CD4-positive, alpha-beta T cell (primary cell): ENCODE results near the gene TRAF5. TPM values are rescaled to one million over a fixed set of nuclear protein-coding genes. Genes with fewer than 3 reads are reported as not detected.

ENCODE experiments used
- ATAC-seq: fragments of 200-7000 bp; cut with Tn5 transposase; one replicate; pipeline ENCODE4 v1.10.0; 2022; ENCODE audit warnings: mild to moderate bottlenecking; ENCODE audit not compliant: poor library complexity
- CTCF ChIA-PET: fragments of 350-600 bp; sonication (Branson Sonifier 250); formaldehyde crosslinking; loops from one replicate; lab custom pipeline; 2021; ENCODE audit warnings: antibody characterized with exemption, inconsistent platforms; lab: Charles Lee
- POLR2A ChIA-PET: fragments of 350-600 bp; sonication (Branson Sonifier 250); formaldehyde crosslinking; loops from one replicate; lab custom pipeline; 2021; ENCODE audit warnings: antibody characterized with exemption, inconsistent platforms; lab: Charles Lee
- DNase-seq, 14 experiments: peaks; one replicate each; pipeline ENCODE4 v3.0.0-alpha.2; 2013 to 2020; ENCODE audit warnings: mixed read lengths in 2 of 14
- H3K27ac ChIP-seq, 2 donors: one replicate each; pipeline versions ENCODE4 v1.5.1 to v1.7.0; 2013; ENCODE audit warnings: low read length in 2 of 2, low read depth in 1 of 2, mild to moderate bottlenecking in 1 of 2
- H3K27me3 ChIP-seq, 2 experiments: 1 replicate in 1 of 2; 2 replicates in 1 of 2; pipeline versions ENCODE4 v1.6.1 to v1.7.0; 2013; ENCODE audit warnings: low read length in 2 of 2, control low read depth in 1 of 2, mild to moderate bottlenecking in 1 of 2, moderate library complexity in 1 of 2; ENCODE audit not compliant: insufficient read depth in 2 of 2, control insufficient read depth in 1 of 2
- H3K36me3 ChIP-seq: one replicate; pipeline ENCODE4 v1.6.1; 2013; ENCODE audit warnings: low read length, control low read depth; ENCODE audit not compliant: insufficient read depth
- H3K4me1 ChIP-seq: one replicate; pipeline ENCODE4 v1.6.1; 2013; ENCODE audit warnings: low read length, control low read depth; ENCODE audit not compliant: insufficient read depth
- H3K4me3 ChIP-seq: one replicate; pipeline ENCODE4 v1.5.1; 2013; ENCODE audit warnings: mild to moderate bottlenecking, low read length, moderate library complexity
- H3K9me3 ChIP-seq, 2 experiments: 1 replicate in 1 of 2; 2 replicates in 1 of 2; pipeline versions ENCODE4 v1.6.1 to v1.7.0; 2013; ENCODE audit warnings: low read length in 2 of 2, mild to moderate bottlenecking in 2 of 2, control low read depth in 1 of 2, moderate library complexity in 1 of 2; ENCODE audit not compliant: control insufficient read depth in 1 of 2, insufficient read depth in 1 of 2
- H3K27ac Mint-ChIP-seq: one replicate; pipeline ENCODE4 v1.8.0; 2020; ENCODE audit warnings: mixed read lengths
- H3K27me3 Mint-ChIP-seq: one replicate; pipeline ENCODE4 v1.8.0; 2021; ENCODE audit warnings: mixed read lengths
- H3K36me3 Mint-ChIP-seq: one replicate; pipeline ENCODE4 v1.8.0; 2021; ENCODE audit warnings: low read depth, mixed read lengths
- H3K4me1 Mint-ChIP-seq: one replicate; pipeline ENCODE4 v1.8.0; 2021; ENCODE audit warnings: low read depth, mixed read lengths
- H3K4me3 Mint-ChIP-seq: one replicate; pipeline ENCODE4 v1.8.0; 2020; ENCODE audit warnings: mild to moderate bottlenecking, mixed read lengths
- H3K9me3 Mint-ChIP-seq: one replicate; pipeline ENCODE4 v1.8.0; 2020; ENCODE audit warnings: mixed read lengths
- intact Hi-C, 2 experiments: fragments of 100-400 bp; cut with DNase I in 1 of 2; cut with micrococcal nuclease in 1 of 2; formaldehyde crosslinking; loops; one replicate each; pipeline versions ENCODE4 v1.15.1 to v1.9.0; 2023 to 2025; cut with DNase I, micrococcal nuclease
- total RNA-seq, 174 experiments: library from RNA in 2 of 174; stranded (reverse) in 2 of 174; gene quantifications; one replicate each; pipeline ENCODE4 v1.2.3 and lab custom pipeline; 2021 to 2026
- TF ChIP-seq, protein P1 (sequence below): fragments of 200-600 bp; IDR thresholded peaks from one replicate; pipeline ENCODE4 v1.8.0; 2022; ENCODE audit warnings: antibody characterized with exemption, mild to moderate bottlenecking

The TRAF5 gene
- total RNA-seq, 2 experiments from 2014 or later: 21.9 to 23.2 TPM

DNA sequence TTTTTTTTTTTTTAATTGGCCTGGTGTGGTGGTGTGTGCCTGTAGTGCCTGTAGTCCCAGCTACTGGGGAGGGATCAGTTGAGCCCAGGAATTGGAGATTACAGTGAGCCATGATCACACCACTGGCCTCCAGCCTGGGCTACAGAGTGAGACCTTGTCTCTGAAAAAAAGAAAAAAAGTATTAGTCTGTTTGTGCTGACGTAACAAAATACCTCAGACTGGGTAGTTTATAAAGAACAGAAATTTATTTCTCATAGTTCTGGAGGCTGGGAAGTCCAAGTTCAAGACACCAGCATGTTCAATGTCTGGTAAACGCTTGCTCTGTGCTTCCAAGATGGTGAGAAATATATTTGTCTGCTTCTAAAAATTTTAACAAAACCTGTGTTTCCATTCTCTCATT is 25.8 kb downstream of the TRAF5 start:
- Mint-ChIP-seq H3K4me3 (peak overlapping the region; percentile 86), H3K36me3 (peaks cover 51% of the 10 kb centered on the region), H3K4me1 (peaks cover 76% of the 10 kb centered on the region), H3K9me3 (no peaks in the 10 kb centered on the region), H3K27me3 (no peaks in the 10 kb centered on the region), H3K27ac (peak overlapping the region; percentile 87)
- Histone ChIP-seq H3K9me3 (no peaks in the 10 kb centered on the region), H3K4me3 (peak overlapping the region; percentile 28), H3K27me3 (no peaks in the 10 kb centered on the region), H3K27ac (peak overlapping the region; percentile 15 to 23), H3K4me1 (peaks cover 57% of the 10 kb centered on the region), H3K36me3 (peaks cover 22% of the 10 kb centered on the region)
- intact Hi-C loops: no loop called here
- ATAC-seq: no peak
- TF ChIP-seq, protein P1, sequence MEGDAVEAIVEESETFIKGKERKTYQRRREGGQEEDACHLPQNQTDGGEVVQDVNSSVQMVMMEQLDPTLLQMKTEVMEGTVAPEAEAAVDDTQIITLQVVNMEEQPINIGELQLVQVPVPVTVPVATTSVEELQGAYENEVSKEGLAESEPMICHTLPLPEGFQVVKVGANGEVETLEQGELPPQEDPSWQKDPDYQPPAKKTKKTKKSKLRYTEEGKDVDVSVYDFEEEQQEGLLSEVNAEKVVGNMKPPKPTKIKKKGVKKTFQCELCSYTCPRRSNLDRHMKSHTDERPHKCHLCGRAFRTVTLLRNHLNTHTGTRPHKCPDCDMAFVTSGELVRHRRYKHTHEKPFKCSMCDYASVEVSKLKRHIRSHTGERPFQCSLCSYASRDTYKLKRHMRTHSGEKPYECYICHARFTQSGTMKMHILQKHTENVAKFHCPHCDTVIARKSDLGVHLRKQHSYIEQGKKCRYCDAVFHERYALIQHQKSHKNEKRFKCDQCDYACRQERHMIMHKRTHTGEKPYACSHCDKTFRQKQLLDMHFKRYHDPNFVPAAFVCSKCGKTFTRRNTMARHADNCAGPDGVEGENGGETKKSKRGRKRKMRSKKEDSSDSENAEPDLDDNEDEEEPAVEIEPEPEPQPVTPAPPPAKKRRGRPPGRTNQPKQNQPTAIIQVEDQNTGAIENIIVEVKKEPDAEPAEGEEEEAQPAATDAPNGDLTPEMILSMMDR: no peak
- no peak for DNase-seq
- POLR2A ChIA-PET: interaction anchor here (1.3 kb wide), 1 partner anchor 82 kb away, joined by 3 read pairs; no protein-coding TSS in a partner anchor
- CTCF ChIA-PET: interaction anchor here (1.6 kb wide), 1 partner anchor 29 kb away, joined by 5 read pairs; no protein-coding TSS in a partner anchor

DNA sequence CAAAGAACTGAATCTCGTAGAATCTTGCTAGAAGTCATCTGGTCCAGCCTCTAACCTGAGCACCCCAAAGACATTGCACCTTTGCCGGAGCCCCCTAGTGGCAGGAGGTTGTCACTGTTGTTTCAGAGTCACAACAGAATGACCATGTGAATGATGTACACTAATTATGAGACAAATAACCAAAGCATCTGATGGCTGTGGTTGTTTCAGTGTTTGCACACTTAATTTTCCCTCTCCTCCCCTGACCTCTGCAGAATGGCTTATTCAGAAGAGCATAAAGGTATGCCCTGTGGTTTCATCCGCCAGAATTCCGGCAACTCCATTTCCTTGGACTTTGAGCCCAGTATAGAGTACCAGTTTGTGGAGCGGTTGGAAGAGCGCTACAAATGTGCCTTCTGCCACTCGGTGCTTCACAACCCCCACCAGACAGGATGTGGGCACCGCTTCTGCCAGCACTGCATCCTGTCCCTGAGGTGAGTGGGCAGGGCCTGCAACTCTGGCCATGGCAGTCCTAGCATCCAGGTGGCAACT is 26.4 kb downstream of the TRAF5 start:
- POLR2A ChIA-PET: interaction anchor here (1.1 to 1.5 kb wide), 3 partner anchors 14 to 83 kb away, joined by 3 to 7 read pairs (median 3); partner anchors contain the start of gene TRAF5
- Mint-ChIP-seq H3K9me3 (no peaks in the 10 kb centered on the region), H3K36me3 (peaks cover 57% of the 10 kb centered on the region), H3K27me3 (no peaks in the 10 kb centered on the region), H3K4me3 (peak overlapping the region; percentile 86), H3K27ac (peak overlapping the region; percentile 87), H3K4me1 (peaks cover 71% of the 10 kb centered on the region)
- Histone ChIP-seq H3K9me3 (no peaks in the 10 kb centered on the region), H3K27me3 (no peaks in the 10 kb centered on the region), H3K27ac (peak overlapping the region; percentile 11 to 15), H3K4me1 (peaks cover 52% of the 10 kb centered on the region), H3K4me3 (peak overlapping the region; percentile 28), H3K36me3 (peaks cover 26% of the 10 kb centered on the region)
- DNase-seq: peak in 13 of 14 experiments; percentile 32 to 87 (median 56)
- intact Hi-C loops: loop anchor here in 1 of 2 experiments (1.0 kb wide), 1 partner anchor 30 kb away; no protein-coding TSS in a partner anchor
- peak; percentile 85 for ATAC-seq
- TF ChIP-seq, protein P1: peak; percentile 58
- CTCF ChIA-PET: interaction anchor here (1.6 kb wide), 1 partner anchor 30 kb away, joined by 5 read pairs; no protein-coding TSS in a partner anchor

DNA sequence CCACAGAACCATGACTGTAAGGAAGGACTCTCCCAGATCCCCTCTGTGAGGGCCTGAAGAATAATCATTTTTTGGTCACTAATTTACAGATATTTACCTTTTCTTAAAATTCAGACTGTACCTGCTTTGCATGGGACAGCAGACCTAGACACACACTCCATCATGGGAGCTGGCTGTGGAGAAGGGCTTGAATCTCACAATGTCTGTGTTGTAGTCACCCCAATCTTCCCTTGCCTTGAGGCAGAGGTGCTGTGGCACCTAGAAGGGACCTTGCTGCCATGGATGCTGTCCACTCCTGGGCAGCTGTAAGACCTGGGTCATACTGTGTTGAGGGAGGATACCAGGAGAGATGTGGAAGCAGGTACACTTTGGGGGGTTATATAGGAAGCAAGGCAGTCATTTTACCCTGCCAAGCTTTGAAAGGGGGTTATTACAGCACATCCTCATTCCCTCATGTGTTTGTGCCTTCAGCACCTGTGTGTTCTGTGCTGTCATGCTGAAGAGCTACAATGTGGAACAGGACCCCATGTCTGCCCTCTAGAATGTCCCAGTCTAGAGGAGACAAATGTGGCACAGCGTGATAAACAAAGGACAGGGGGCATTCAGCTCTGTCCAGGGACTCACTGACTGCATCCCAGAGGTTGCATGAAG is 27.1 kb downstream of the TRAF5 start:
- H3K27ac Mint-ChIP-seq: peak overlapping the region; percentile 87
- peaks cover 65% of the 10 kb centered on the region for H3K4me1 Mint-ChIP-seq
- intact Hi-C loops: loop anchor here in 1 of 2 experiments (1.0 kb wide), 1 partner anchor 30 kb away; no protein-coding TSS in a partner anchor
- H3K9me3 Mint-ChIP-seq: no peaks in the 10 kb centered on the region
- H3K27me3 Mint-ChIP-seq: no peaks in the 10 kb centered on the region
- Histone ChIP-seq H3K36me3 (peaks cover 26% of the 10 kb centered on the region), H3K9me3 (no peaks in the 10 kb centered on the region), H3K27me3 (no peaks in the 10 kb centered on the region), H3K27ac (peak overlapping the region in 1 of 2 donors; percentile 11), H3K4me1 (peaks cover 52% of the 10 kb centered on the region), H3K4me3 (no peak overlapping the region)
- CTCF ChIA-PET: interaction anchor here (0.8 to 3.1 kb wide), 2 partner anchors 18 to 30 kb away, joined by 3 to 13 read pairs; no protein-coding TSS in a partner anchor
- DNase-seq: no peak
- POLR2A ChIA-PET: interaction anchor here (0.8 to 1.5 kb wide), 4 partner anchors 15 to 83 kb away, joined by 3 to 7 read pairs (median 3); partner anchors contain the start of gene TRAF5
- TF ChIP-seq, protein P1: no peak
- ATAC-seq: peak; percentile 42
- peaks cover 59% of the 10 kb centered on the region for H3K36me3 Mint-ChIP-seq
- peak overlapping the region; percentile 86 for H3K4me3 Mint-ChIP-seq
